Activated gamma-delta T cell treated with Interleukin-2 at 50 U/mL for 16 hours (primary cell): ENCODE data around the gene CD72.
"Not testable (repeated sequence)": the region's sequence is repeated elsewhere in the genome, so short reads cannot be mapped to it uniquely, and the experiment has no call there.

Experiments used
- DNase-seq: peaks from one replicate; pipeline ENCODE4 v3.0.0-alpha.2; 2020

The CD72 gene

GRCh38 chr9:35649431-35650340 lies 31.5 kb upstream of the CD72 start:
- DNase-seq: peak; percentile 33

DNA sequence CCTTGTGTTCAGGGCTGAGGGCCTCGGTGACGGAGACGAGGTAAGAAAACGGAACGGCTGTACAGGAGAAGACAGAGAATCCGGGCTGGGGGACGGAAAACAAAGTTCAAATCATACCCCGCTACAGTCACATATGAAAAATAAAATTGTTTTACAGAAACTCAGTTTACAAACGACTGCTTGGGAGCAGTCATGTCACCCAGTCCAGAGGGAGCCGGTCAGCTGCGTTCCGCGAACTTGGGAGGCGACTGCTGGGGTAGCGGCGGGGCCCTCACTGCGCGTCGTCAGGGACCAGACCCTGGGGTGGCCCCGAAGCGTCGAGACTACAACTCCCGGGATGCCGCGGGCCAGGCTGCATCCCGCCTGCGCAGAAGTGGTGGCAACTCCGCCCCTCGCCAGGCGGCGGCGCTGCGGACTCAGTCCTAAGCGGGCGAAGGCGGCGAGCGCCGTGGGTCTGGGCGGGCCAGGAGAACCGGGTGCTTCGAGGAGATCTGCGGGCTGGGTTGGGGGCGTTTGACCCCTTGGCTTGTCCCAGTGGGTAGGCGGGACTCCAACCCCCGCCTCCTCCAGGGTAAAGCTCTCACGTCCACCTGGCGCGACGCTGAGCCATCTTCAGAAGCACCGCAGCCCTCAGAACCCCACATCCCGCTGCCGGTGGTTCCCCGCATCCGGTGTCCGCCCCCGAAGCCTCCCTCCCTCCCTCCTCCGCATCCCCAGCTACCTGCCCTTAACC lies 28.5 kb upstream of the CD72 start:
- DNase-seq: peak; percentile 86

- no peak for DNase-seq
These were observed 27.9 kb upstream of the CD72 start for GRCh38 chr9:35646153-35646532.

- not testable (repeated sequence) for DNase-seq
These were observed 27.5 kb upstream of the CD72 start for GRCh38 chr9:35645736-35646135.

GRCh38 chr9:35643046-35643445 lies 24.8 kb upstream of the CD72 start:
- no peak for DNase-seq

- DNase-seq: not testable (repeated sequence)
These were observed 23.3 kb upstream of the CD72 start for GRCh38 chr9:35641478-35641877.

GRCh38 chr9:35640431-35640830 lies 22.2 kb upstream of the CD72 start:
- DNase-seq: not testable (repeated sequence)

DNA sequence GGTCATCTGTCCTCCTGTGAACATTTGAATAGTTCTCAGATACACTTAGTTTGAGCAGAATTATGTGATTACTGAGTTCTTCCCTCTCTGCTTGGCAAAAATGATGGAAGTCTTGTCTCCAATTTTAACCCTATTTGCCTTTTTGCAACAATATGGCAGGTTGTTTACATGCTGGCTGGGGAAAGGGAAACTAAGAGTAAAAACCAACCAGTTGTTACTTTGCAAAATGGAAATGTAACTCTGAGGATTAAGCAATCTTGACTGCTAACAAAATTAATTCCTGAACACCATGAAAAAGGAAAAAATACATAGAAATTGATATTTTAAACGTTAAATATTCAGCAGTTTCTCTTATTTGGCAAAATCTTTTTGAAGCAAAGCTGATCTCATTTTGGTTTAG lies 21.4 kb upstream of the CD72 start:
- DNase-seq: no peak

GRCh38 chr9:35639225-35639624 lies 21.0 kb upstream of the CD72 start:
- DNase-seq: not testable (repeated sequence)

DNA sequence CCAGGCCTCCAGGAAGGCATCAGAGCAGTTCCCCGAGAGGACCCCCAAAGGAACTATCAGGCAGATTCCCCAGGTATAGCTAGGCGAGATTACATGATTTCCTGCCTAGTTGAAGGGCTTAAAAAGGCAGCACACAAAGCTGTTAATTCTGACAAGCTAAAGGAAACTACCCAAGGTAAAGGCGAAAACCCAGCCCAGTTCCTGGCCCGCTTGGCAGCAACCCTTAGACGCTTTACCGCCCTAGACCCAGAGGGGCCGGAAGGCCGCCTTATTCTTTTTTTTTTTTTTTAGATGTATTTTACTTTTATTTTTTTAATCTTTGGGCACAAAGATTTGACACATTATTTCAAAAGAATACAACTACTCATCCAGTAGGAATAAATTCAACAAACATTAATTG lies 20.5 kb upstream of the CD72 start:
- DNase-seq: peak; percentile 42

- not testable (repeated sequence) for DNase-seq
These were observed 19.3 kb upstream of the CD72 start for GRCh38 chr9:35637427-35637955.

DNA sequence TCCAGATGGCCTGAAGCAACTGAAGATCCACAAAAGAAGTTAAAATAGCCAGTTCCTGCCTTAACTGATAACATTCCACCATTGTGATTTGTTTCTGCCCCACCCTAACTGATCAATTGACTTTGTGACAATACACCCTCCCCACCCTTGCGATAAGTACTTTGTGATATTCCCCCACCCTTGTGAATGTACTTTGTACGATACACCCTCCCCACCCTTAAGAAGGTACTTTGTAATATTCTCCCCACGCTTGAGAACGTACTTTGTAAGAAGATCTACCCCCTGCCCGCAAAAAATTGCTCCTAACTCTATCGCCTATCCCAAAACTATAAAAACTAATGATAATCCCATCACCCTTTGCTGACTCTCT lies 18.6 kb upstream of the CD72 start:
- not testable (repeated sequence) for DNase-seq

- DNase-seq: no peak
These were observed 18.1 kb upstream of the CD72 start for GRCh38 chr9:35636135-35636876.

GRCh38 chr9:35635730-35636129 lies 17.5 kb upstream of the CD72 start:
- DNase-seq: no peak

GRCh38 chr9:35629597-35629996 lies 11.4 kb upstream of the CD72 start:
- no peak for DNase-seq

DNA sequence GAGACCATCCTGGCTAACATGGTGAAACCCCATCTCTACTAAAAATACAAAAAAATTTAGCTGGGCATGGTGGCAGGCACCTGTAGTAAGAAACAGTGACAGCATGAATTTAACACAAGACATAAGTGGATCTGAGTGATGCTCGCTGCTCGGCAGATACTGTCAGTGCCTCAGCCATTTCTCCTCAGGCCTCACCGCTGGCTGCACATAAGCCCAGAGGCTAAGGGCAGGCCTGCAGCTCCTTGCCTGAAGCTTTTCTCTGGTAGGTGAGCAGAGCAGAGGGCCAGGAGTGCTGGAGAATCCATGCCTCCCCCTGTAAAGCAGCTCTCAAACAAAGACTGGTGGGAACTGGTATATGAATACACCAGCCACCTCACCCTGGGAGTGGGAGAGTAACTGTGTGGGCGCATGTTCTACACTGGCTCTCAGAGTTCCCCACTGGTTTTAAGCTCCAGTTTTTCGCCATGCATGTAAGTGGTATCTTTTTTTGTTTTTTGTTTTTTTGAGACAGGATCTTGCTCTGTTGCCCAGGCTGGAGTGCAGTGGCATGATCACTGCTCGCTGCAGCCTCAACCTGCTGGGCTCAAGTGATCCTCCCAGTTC lies 10.3 kb upstream of the CD72 start:
- DNase-seq: no peak

- DNase-seq: no peak
These were observed 9.4 kb upstream of the CD72 start for GRCh38 chr9:35627575-35627974.

- no peak for DNase-seq
These were observed 1.6 kb upstream of the CD72 start for GRCh38 chr9:35619800-35620158.

DNA sequence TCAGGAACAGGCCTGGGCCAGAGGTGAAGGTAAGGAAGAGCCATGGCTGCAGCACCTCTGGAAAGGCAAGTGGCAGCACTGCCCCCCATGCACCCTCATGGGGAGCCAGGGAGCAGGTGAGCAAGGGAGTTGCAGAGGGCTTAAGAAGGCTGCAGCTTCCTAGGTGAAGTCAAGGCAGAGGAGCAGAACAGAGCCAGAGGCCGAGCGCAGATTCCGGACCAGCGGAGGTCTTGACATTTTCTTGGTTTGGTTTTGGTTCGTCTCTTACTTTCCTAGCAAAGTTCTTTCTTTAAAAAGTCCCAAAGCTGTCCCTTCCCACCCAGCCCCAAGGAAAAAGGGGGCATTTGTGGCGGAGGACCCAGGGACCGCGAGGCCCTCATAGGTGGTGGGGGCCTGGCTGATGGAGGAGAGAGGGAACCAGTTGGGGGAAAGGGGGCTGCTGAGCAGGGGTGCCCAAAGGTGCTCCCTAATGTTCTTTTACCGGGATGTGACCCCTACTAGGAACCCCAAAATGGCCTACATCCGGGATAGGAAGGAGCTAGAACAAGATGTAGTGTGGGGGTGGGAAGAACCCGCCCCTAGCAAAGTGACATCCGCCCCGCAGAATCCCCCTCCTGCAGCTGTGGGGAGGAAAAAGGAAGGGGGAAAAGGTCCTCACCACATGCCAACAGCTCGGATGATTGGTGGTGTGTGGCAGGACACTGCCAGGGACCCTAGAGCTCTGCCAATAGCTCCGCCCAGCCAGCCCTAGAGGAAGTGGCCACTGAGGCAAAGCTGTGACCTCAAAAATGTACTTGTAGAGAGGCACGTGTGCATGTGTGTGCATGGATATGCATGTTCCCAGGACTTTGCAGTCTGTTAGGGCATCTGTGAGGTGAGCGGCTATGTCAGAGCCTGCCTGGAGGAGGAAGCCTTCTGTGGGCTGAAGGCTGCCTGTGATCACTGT lies 914 bp upstream of the CD72 start:
- peak; percentile 30 for DNase-seq

- no peak for DNase-seq
These were observed 665 bp downstream of the CD72 start for GRCh38 chr9:35617548-35617947.

DNA sequence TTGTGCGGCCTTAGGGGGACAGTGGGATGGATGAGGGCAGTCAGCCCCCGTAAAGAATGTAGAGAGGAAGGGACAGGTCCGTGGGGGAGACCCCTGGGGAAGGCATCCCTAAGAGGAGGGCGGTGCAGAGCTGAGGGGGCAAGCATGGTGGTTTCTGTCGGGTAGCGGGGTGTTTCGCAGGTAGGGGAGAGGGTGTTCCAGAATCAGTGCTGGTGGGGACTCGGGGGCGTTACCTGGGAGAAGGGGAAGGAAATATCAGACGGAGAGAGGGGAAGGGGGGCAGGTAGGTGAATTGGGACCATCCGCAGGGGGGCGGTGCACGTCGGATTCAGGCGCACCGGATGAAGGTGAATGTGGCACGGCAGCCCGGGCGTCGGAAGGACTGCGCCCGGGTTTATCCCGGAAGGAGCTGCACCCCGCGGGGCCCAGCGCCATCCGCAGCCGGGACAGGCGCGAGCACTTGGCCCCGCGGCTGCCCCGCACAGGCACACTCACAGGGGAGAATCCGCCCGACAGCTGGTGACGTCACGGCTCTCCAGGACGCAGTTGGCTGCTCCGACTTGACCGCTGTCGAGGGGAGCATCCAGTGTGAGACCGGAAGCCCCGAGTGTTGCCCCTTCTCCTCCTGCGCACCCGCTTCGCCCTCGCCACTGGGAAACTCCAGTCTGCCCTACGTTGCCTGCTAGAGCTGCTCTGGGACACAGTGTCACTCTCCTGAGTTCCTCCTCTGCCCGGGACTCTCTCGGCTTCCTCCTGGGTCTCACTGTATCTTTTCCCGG lies 1.3 kb downstream of the CD72 start:
- peak; percentile 60 for DNase-seq
